Esophagus muscularis mucosa (tissue), 4 donors: ENCODE measurements around the gene ARHGEF37.

Experiments
- EP300 ChIP-seq: sonication (generic); formaldehyde crosslinking; IDR thresholded peaks from one replicate; pipeline ENCODE4 v1.6.1; 2017; ENCODE audit warnings: antibody characterized with exemption
- POLR2A ChIP-seq: fragments of 450-650 bp; IDR thresholded peaks from one replicate; pipeline ENCODE4 v1.6.1; 2017; ENCODE audit warnings: antibody characterized with exemption, moderate library complexity, mild to moderate bottlenecking, low read depth
- POLR2AphosphoS5 ChIP-seq, 2 donors: sonication (generic); formaldehyde crosslinking; IDR thresholded peaks; one replicate each; pipeline ENCODE4 v1.6.1; 2017; ENCODE audit warnings: antibody characterized with exemption in 2 of 2
- TF ChIP-seq, protein P1 (sequence below), 3 experiments: fragments of 200-600 bp in 2 of 3; fragments of 450-650 bp in 1 of 3; sonication (generic) in 2 of 3; IDR thresholded peaks; one replicate each; pipeline ENCODE4 v1.5.1; 2017 to 2019; ENCODE audit warnings: antibody characterized with exemption in 3 of 3, mild to moderate bottlenecking in 2 of 3, moderate library complexity in 1 of 3

DNA sequence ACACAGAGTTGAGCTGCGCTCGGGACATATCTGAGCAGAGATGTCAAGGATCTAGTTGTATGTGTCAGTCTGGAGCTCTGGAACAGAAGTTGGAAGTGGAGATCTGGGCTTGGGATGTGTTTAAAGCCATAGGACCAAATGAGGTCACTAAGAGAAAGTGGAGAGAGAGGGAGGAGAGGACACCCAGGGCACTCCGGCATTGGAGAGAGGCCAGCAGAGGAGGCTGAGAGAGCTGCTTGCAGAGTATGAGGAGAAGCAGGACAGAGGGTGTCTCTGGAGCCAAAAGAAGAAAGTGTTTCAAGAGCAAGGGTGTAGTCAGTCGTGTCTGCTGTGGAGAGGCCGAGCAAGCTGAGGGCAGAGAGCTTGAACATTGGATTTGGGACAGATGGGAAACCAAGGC lies 34.7 kb downstream of the ARHGEF37 start:
- TF ChIP-seq, protein P1, sequence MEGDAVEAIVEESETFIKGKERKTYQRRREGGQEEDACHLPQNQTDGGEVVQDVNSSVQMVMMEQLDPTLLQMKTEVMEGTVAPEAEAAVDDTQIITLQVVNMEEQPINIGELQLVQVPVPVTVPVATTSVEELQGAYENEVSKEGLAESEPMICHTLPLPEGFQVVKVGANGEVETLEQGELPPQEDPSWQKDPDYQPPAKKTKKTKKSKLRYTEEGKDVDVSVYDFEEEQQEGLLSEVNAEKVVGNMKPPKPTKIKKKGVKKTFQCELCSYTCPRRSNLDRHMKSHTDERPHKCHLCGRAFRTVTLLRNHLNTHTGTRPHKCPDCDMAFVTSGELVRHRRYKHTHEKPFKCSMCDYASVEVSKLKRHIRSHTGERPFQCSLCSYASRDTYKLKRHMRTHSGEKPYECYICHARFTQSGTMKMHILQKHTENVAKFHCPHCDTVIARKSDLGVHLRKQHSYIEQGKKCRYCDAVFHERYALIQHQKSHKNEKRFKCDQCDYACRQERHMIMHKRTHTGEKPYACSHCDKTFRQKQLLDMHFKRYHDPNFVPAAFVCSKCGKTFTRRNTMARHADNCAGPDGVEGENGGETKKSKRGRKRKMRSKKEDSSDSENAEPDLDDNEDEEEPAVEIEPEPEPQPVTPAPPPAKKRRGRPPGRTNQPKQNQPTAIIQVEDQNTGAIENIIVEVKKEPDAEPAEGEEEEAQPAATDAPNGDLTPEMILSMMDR (IDR thresholded peaks at IDR 0.05), result no peak
- TF ChIP-seq EP300 (no peak), POLR2AphosphoS5 (IDR thresholded peaks at IDR 0.05) (no peak), POLR2A (no peak)
